ENCODE data around the gene ITGA8. TPM values are rescaled to one million over a fixed set of nuclear protein-coding genes. Genes with fewer than 3 reads are reported as not detected.
"Not testable (repeated sequence)": the region's sequence is repeated elsewhere in the genome, so short reads cannot be mapped to it uniquely, and the experiment has no call there.

ITGA8 gene
- total RNA-seq (2022) (not detected in 2 replicates), Bru-seq, nascent RNA (not detected), BruChase-seq, experiment 1, labeled RNA remaining after a 6-hour chase (percentile 1 among the genes with signal in this experiment), BruChase-seq, experiment 2, labeled RNA remaining after a 2-hour chase (percentile 0 among the genes with signal in this experiment)
- long read RNA-seq = 0 reads

DNA sequence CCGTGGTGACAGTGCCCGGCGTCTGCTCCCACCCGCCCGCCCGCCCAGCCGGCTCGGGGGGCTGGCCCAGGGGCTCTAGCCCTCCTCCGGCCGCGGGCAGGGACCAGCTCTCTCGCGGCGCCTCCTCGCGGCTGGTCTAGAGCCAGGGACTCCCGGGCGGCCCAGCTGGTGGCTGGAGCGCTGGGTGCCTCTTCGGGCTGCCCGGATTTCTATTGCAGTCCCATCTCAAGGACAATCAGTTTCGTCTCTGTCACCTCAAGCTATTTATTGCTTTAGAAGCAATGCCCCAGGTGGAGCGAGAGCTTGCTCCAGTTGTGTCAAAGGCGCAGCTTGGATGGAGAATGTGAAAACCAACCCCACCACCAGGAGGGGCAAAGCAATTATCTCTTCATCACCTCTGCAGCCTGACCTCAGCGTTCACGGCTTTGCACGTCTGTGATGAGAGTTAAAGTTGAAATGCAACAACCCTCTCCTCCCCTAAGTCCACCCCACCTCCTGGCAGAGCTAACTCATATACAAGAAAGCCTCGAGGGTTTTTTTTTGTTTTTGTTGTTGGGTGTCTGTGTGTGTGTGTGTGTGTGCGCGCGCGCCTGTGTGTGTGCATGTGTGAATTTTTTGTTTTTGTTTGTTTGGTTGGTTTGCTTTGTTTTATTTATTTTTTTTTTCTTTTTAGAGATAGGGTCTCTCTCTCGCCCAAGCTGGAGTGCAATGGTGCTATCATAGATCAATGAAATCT lies at the start of gene ITGA8:
Gene ITGA8 (minus strand): TSS at position 24 of the 736 bp plus-strand sequence. CDS start 151 bp downstream, outside the sequence.
- POLR2A ChIA-PET = no interaction called here

GRCh38 chr10:15764892-15765454 lies 45.3 kb upstream of the ITGA8 start:
- ChIA-PET CTCF (interaction anchor here (0.5 to 0.6 kb wide), 4 partner anchors 42 to 1581 kb away, joined by 3 read pairs; no protein-coding TSS in a partner anchor), POLR2A (no interaction called here)
- Mint-ChIP-seq H3K9me3 (ENCODE audit: unreplicated experiment) (peaks cover 13% of the 10 kb centered on the region), H3K27ac (ENCODE audit: low read depth, unreplicated experiment) (no peak overlapping the region), H3K4me1 (ENCODE audit: insufficient read depth, unreplicated experiment) (no peaks in the 10 kb centered on the region), H3K27me3 (ENCODE audit: insufficient read depth, unreplicated experiment) (no peaks in the 10 kb centered on the region), H3K36me3 (ENCODE audit: insufficient read depth, unreplicated experiment) (no peaks in the 10 kb centered on the region), H3K4me3 (ENCODE audit: unreplicated experiment) (no peak overlapping the region)
- DNase-seq (ENCODE audit: unreplicated experiment) = no peak
- TF ChIP-seq CTCF (IDR thresholded peaks at IDR 0.05; ENCODE audit: unreplicated experiment) = no peak
- intact Hi-C loops (cut with micrococcal nuclease) = no loop called here
- BruUV-seq (replicated peaks) = no TSS peak

More for the DNA sequence above, at the start of gene ITGA8:
- Mint-ChIP-seq H3K36me3 (ENCODE audit: insufficient read depth, unreplicated experiment) (no peaks in the 10 kb centered on the region), H3K9me3 (ENCODE audit: unreplicated experiment) (no peaks in the 10 kb centered on the region), H3K27me3 (ENCODE audit: insufficient read depth, unreplicated experiment) (peaks cover 77% of the 10 kb centered on the region), H3K4me3 (ENCODE audit: unreplicated experiment) (no peak within 1 kb of the TSS), H3K27ac (ENCODE audit: low read depth, unreplicated experiment) (no peak within 1 kb of the TSS), H3K4me1 (ENCODE audit: insufficient read depth, unreplicated experiment) (no peaks in the 10 kb centered on the region)
- DNase-seq (ENCODE audit: unreplicated experiment) = no peak
- no peak for TF ChIP-seq CTCF (IDR thresholded peaks at IDR 0.05; ENCODE audit: unreplicated experiment)
- CTCF ChIA-PET = interaction anchor here (0.7 to 3.6 kb wide), 2 partner anchors 287 to 289 kb away, joined by 3 to 16 read pairs; no protein-coding TSS in a partner anchor
- intact Hi-C loops (cut with micrococcal nuclease) = no loop called here
- BruUV-seq (replicated peaks) = no TSS peak

DNA sequence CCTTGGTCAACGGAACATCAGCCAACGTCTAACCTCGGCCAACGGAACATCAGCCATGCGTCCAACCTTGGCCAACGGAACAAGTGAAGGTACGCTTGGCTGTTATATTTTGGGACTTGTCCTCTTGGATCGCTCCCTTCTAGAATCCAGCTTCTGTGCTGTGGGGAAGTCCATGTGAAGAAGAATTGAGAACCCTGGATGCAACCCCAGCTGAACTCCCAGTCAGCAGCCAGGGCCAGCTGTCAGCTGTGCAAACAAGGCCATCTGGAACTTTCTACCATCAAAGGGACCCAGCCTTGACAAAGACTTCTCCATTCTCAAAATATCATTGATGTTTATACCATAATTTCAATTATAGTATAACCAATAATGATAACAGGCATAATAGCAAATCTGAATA lies 43.3 kb upstream of the ITGA8 start:
- no peak for TF ChIP-seq CTCF (IDR thresholded peaks at IDR 0.05; ENCODE audit: unreplicated experiment)
- intact Hi-C loops (cut with micrococcal nuclease) = no loop called here
- Mint-ChIP-seq H3K27me3 (ENCODE audit: insufficient read depth, unreplicated experiment) (peaks cover 14% of the 10 kb centered on the region), H3K36me3 (ENCODE audit: insufficient read depth, unreplicated experiment) (no peaks in the 10 kb centered on the region), H3K4me1 (ENCODE audit: insufficient read depth, unreplicated experiment) (no peaks in the 10 kb centered on the region), H3K27ac (ENCODE audit: low read depth, unreplicated experiment) (no peak overlapping the region), H3K4me3 (ENCODE audit: unreplicated experiment) (no peak overlapping the region), H3K9me3 (ENCODE audit: unreplicated experiment) (peaks cover 13% of the 10 kb centered on the region)
- no TSS peak for BruUV-seq (replicated peaks)
- no peak for DNase-seq (ENCODE audit: unreplicated experiment)
- ChIA-PET CTCF (interaction anchor here (1.0 kb wide), 1 partner anchor 13 kb away, joined by 3 read pairs; no protein-coding TSS in a partner anchor), POLR2A (no interaction called here)

- BruUV-seq (replicated peaks); H3K4me3 Mint-ChIP-seq (ENCODE audit: unreplicated experiment); H3K27ac Mint-ChIP-seq (ENCODE audit: low read depth, unreplicated experiment); H3K4me1 Mint-ChIP-seq (ENCODE audit: insufficient read depth, unreplicated experiment); CTCF ChIA-PET; POLR2A ChIA-PET; DNase-seq (ENCODE audit: unreplicated experiment); H3K36me3 Mint-ChIP-seq (ENCODE audit: insufficient read depth, unreplicated experiment); intact Hi-C loops (cut with micrococcal nuclease): not testable (repeated sequence)
- H3K9me3 Mint-ChIP-seq (ENCODE audit: unreplicated experiment) = peaks cover 13% of the 10 kb centered on the region
- H3K27me3 Mint-ChIP-seq (ENCODE audit: insufficient read depth, unreplicated experiment) = peaks cover 19% of the 10 kb centered on the region
Observed at GRCh38 chr10:15762239-15762638, 42.5 kb upstream of the ITGA8 start.

DNA sequence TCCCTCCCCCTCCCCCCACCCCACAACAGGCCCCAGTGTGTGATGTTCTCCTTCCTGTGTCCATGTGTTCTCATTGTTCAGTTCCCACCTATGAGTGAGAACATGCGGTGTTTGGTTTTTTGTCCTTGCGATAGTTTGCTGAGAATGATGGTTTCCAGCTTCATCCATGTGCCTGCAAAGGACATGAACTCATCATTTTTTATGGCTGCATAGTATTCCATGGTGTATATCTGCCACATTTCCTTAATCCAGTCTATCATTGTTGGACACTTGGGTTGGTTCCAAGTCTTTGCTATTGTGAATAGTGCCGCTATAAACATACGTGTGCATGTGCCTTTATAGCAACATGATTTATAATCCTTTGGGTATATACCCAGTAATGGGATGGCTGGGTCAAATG lies 41.5 kb upstream of the ITGA8 start:
- peaks cover 29% of the 10 kb centered on the region for H3K27me3 Mint-ChIP-seq (ENCODE audit: insufficient read depth, unreplicated experiment)
- H3K4me1 Mint-ChIP-seq (ENCODE audit: insufficient read depth, unreplicated experiment); DNase-seq (ENCODE audit: unreplicated experiment); BruUV-seq (replicated peaks); CTCF ChIA-PET; POLR2A ChIA-PET; H3K4me3 Mint-ChIP-seq (ENCODE audit: unreplicated experiment); H3K36me3 Mint-ChIP-seq (ENCODE audit: insufficient read depth, unreplicated experiment); H3K27ac Mint-ChIP-seq (ENCODE audit: low read depth, unreplicated experiment); intact Hi-C loops (cut with micrococcal nuclease): not testable (repeated sequence)
- peaks cover 13% of the 10 kb centered on the region for H3K9me3 Mint-ChIP-seq (ENCODE audit: unreplicated experiment)

Measured in MCF 10A (cell line).